ENCODE measurements around the gene INSYN2A. TPM values are rescaled to one million over a fixed set of nuclear protein-coding genes. Genes with fewer than 3 reads are reported as not detected.
A peak's percentile ranks its signal among the peaks of the same experiment; 100 is the strongest.

The INSYN2A gene
- total RNA-seq, 2 donors from 2014 or later: 0.14 to 4.0 TPM

DNA sequence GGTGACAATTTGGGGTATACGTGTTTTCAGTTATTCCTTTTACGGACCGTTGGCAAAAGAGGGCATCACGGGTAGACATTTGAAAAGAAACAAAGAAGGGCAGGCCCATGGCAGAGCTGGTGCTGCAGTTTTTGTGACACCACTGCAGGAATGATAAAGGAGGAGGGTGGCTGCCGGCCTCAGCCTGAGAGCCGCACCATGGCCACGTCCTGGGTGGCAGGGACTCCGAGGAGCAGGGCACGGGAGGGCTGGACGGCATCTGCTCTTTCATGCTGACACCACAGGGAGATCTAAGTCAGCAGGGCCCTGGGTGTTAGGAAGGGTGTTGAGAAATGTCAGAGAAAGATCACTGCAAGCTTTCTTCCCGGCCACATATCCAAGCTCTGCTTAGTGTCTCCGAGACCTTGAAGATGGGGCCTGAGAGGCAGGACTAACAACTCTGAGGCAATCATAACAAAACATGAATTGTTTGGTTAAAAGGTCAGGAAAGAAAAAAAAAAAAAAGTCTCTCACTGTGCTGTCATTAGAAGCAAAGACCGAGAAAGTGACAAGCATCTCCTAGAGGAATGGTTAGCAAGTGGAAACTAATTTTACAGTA lies 36.6 kb downstream of the INSYN2A start:
- intact Hi-C loops (cut with DNase I): no loop called here

DNA sequence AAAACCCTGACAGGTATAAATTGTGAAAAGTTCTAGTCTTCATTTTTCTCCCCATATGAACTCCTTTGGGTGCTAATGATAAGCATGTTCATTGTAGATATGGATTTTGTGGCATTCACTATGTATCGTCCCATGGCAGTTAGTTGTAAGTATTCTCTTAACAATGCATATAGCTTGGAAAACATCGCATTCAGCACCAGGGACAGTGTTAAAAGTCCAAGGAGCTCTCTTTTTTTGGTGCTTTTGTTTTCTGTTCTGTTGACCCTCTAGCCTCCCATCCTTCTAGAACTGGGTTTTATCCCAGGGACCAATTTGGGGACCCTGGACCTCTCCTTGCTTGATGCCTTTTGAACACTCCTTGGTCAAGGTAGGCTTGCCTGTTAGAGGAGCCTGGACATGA lies 37.7 kb downstream of the INSYN2A start:
- 94% methylated on average over 2 of the region's 2 CpGs for WGBS

More for the DNA sequence above, 36.6 kb downstream of the INSYN2A start:
- no peak for TF ChIP-seq POLR2A (IDR thresholded peaks at IDR 0.05)
- TF ChIP-seq, protein P1, sequence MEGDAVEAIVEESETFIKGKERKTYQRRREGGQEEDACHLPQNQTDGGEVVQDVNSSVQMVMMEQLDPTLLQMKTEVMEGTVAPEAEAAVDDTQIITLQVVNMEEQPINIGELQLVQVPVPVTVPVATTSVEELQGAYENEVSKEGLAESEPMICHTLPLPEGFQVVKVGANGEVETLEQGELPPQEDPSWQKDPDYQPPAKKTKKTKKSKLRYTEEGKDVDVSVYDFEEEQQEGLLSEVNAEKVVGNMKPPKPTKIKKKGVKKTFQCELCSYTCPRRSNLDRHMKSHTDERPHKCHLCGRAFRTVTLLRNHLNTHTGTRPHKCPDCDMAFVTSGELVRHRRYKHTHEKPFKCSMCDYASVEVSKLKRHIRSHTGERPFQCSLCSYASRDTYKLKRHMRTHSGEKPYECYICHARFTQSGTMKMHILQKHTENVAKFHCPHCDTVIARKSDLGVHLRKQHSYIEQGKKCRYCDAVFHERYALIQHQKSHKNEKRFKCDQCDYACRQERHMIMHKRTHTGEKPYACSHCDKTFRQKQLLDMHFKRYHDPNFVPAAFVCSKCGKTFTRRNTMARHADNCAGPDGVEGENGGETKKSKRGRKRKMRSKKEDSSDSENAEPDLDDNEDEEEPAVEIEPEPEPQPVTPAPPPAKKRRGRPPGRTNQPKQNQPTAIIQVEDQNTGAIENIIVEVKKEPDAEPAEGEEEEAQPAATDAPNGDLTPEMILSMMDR (IDR thresholded peaks at IDR 0.05): no peak
- TF ChIP-seq POLR2AphosphoS5 (IDR thresholded peaks at IDR 0.05): no peak
- Histone ChIP-seq H3K4me1 (replicated peaks) (no peaks in the 10 kb centered on the region), H3K27me3 (replicated peaks; ENCODE audit: insufficient read depth) (no peaks in the 10 kb centered on the region), H3K9me3 (no peaks in the 10 kb centered on the region), H3K27ac (no peak overlapping the region), H3K4me3 (no peak overlapping the region), H3K36me3 (no peaks in the 10 kb centered on the region)
- WGBS: 93% methylated on average over 13 of the region's 13 CpGs
- no peak for DNase-seq (ENCODE audit: low spot score)

DNA sequence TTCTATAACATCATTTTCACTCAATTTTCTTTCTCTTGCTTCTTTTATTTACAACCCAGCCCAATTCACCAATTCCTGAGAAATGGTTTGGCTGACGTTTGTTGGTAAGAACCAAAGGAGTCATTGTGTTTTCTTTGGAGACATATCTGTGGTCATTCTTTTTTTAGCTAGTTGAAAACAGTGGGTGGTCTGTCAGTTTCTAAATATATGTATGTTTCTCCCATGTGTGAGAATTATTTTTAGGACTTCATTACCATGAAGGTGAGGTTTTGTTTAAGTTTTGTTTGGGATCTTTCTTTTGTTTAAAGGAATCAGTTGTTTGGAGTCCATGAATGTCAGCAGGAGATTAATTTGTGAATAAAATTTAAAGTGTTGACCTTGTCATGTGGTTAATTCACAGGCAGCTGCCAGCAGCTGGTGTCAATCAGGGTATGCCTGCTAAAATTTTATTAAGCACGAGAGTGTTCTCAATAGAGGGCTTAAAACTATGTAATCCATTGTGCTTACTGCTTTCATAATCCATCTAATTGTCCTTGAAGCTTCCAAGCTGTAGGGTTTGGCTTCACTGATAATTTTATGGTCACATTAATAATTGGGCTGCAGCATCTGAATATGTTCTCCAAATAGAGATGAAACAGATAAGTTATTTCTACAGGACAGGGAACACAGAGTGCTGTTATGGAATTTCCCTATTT lies 38.7 kb downstream of the INSYN2A start:
- DNase-seq (ENCODE audit: low spot score): no peak
- Histone ChIP-seq H3K27me3 (replicated peaks; ENCODE audit: insufficient read depth) (no peaks in the 10 kb centered on the region), H3K36me3 (no peaks in the 10 kb centered on the region), H3K4me3 (no peak overlapping the region), H3K4me1 (replicated peaks) (no peaks in the 10 kb centered on the region), H3K27ac (peak overlapping the region in 1 of 2 donors; percentile 5), H3K9me3 (no peaks in the 10 kb centered on the region)
- peak; percentile 60 for TF ChIP-seq POLR2AphosphoS5 (IDR thresholded peaks at IDR 0.05)
- TF ChIP-seq, protein P1 (IDR thresholded peaks at IDR 0.05): no peak
- no peak for TF ChIP-seq POLR2A (IDR thresholded peaks at IDR 0.05)
- intact Hi-C loops (cut with DNase I): no loop called here
- 10% methylated on average over 2 of the region's 2 CpGs for WGBS

More for the DNA sequence above, 37.7 kb downstream of the INSYN2A start:
- no peak for TF ChIP-seq POLR2A (IDR thresholded peaks at IDR 0.05)
- TF ChIP-seq, protein P1 (IDR thresholded peaks at IDR 0.05): no peak
- no peak for TF ChIP-seq POLR2AphosphoS5 (IDR thresholded peaks at IDR 0.05)
- no peak overlapping the region for H3K4me3 ChIP-seq
- peak overlapping the region in 1 of 2 donors; percentile 5 for H3K27ac ChIP-seq
- intact Hi-C loops (cut with DNase I): no loop called here
- H3K4me1 ChIP-seq (replicated peaks): no peaks in the 10 kb centered on the region
- H3K36me3 ChIP-seq: no peaks in the 10 kb centered on the region
- H3K27me3 ChIP-seq (replicated peaks; ENCODE audit: insufficient read depth): no peaks in the 10 kb centered on the region
- no peaks in the 10 kb centered on the region for H3K9me3 ChIP-seq
- no peak for DNase-seq (ENCODE audit: low spot score)

DNA sequence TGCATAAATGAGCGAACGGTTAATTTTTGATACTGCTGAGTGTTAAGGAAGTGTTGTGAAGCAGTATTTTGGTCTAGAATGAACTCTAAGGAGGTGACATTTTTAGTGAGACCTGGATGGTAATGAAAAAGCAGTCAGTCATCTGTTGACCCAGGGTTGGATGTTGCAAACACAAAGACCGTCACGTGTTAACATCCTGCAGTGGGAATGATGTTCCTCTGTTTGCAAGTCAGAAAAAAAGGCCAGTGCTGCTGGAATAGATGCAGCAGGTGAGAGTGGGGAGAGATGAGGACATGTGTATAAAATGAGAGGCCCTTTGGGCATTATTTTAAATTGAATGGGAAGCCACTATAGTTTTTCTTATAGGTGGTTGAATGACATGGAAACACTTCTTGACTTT lies 39.3 kb downstream of the INSYN2A start:
- no peak overlapping the region for H3K27ac ChIP-seq

More for the DNA sequence above, 39.3 kb downstream of the INSYN2A start:
- no peaks in the 10 kb centered on the region for H3K4me1 ChIP-seq (replicated peaks)
- H3K4me3 ChIP-seq: no peak overlapping the region
- TF ChIP-seq POLR2AphosphoS5 (IDR thresholded peaks at IDR 0.05): no peak
- no peak for TF ChIP-seq POLR2A (IDR thresholded peaks at IDR 0.05)
- TF ChIP-seq, protein P1 (IDR thresholded peaks at IDR 0.05): no peak
- H3K27me3 ChIP-seq (replicated peaks; ENCODE audit: insufficient read depth): no peaks in the 10 kb centered on the region
- no peaks in the 10 kb centered on the region for H3K36me3 ChIP-seq
- WGBS: 93% methylated on average over 4 of the region's 4 CpGs
- no peak for DNase-seq (ENCODE audit: low spot score)
- no peaks in the 10 kb centered on the region for H3K9me3 ChIP-seq
- intact Hi-C loops (cut with DNase I): no loop called here
